CD4-positive, CD25-positive, alpha-beta regulatory T cell (primary cell): ENCODE data around the gene DNER. TPM values are rescaled to one million over a fixed set of nuclear protein-coding genes. Genes with fewer than 3 reads are reported as not detected.

Source experiments
- ATAC-seq, 2 donors: fragments of 150-1000 bp; cut with Tn5 transposase; one replicate each; pipeline ENCODE4 v1.10.0; 2021; ENCODE audit warnings: low read depth in 2 of 2, moderate number of reproducible peaks in 2 of 2, moderate library complexity in 1 of 2
- DNase-seq, 3 donors: peaks; one replicate each; pipeline versions ENCODE4 v3.0.0 to v3.0.0-alpha.2; 2012 to 2022; ENCODE audit warnings: mixed read lengths in 1 of 3
- H3K27ac ChIP-seq: one replicate; pipeline ENCODE4 v1.7.0; 2013; ENCODE audit warnings: mild to moderate bottlenecking, low read length; ENCODE audit not compliant: insufficient read depth, poor library complexity, severe bottlenecking
- H3K27me3 ChIP-seq: one replicate; pipeline ENCODE4 v1.7.0; 2013; ENCODE audit warnings: low read length; ENCODE audit not compliant: control insufficient read depth, insufficient read depth
- H3K36me3 ChIP-seq: one replicate; pipeline ENCODE4 v1.7.0; 2013; ENCODE audit warnings: mild to moderate bottlenecking, low read length, moderate library complexity; ENCODE audit not compliant: control insufficient read depth, insufficient read depth
- H3K4me1 ChIP-seq: 2 replicates; pipeline ENCODE4 v1.7.0; 2013; ENCODE audit warnings: mild to moderate bottlenecking, low read length; ENCODE audit not compliant: insufficient read depth, control insufficient read depth, poor library complexity, severe bottlenecking
- H3K4me3 ChIP-seq: one replicate; pipeline ENCODE4 v1.7.0; 2013; ENCODE audit warnings: low read depth, mild to moderate bottlenecking, low read length, moderate library complexity
- H3K9me3 ChIP-seq, 2 experiments: 1 replicate in 1 of 2; 2 replicates in 1 of 2; pipeline ENCODE4 v1.7.0; 2013; ENCODE audit warnings: low read length in 2 of 2, mild to moderate bottlenecking in 1 of 2, moderate library complexity in 1 of 2; ENCODE audit not compliant: control insufficient read depth in 2 of 2
- H3K27ac Mint-ChIP-seq, 3 donors: one replicate each; pipeline ENCODE4 v1.8.0; 2020 to 2022; ENCODE audit warnings: mild to moderate bottlenecking in 3 of 3, mixed read lengths in 3 of 3, moderate library complexity in 2 of 3
- H3K27me3 Mint-ChIP-seq: one replicate; pipeline ENCODE4 v1.8.0; 2022; ENCODE audit warnings: mild to moderate bottlenecking, mixed read lengths
- H3K36me3 Mint-ChIP-seq: one replicate; pipeline ENCODE4 v1.8.0; 2020; ENCODE audit warnings: mixed read lengths
- H3K4me1 Mint-ChIP-seq, 4 donors: one replicate each; pipeline ENCODE4 v1.8.0; 2020 to 2022; ENCODE audit warnings: mixed read lengths in 4 of 4, mild to moderate bottlenecking in 1 of 4
- H3K4me3 Mint-ChIP-seq, 4 donors: one replicate each; pipeline ENCODE4 v1.8.0; 2020 to 2022; ENCODE audit warnings: mild to moderate bottlenecking in 4 of 4, mixed read lengths in 4 of 4, moderate library complexity in 3 of 4
- H3K9me3 Mint-ChIP-seq, 7 donors: one replicate each; pipeline ENCODE4 v1.8.0; 2020 to 2022; ENCODE audit warnings: mixed read lengths in 7 of 7, mild to moderate bottlenecking in 3 of 7, moderate library complexity in 2 of 7
- polyA plus RNA-seq, 4 donors: library from polyadenylated mRNA; unstranded; fragments of 300-500 nt; fragmentation: Illumina TruSeq; gene quantifications; one replicate each; pipeline ENCODE4 v1.2.3, GENCODE V29; 2021
- total RNA-seq: library from RNA; stranded (reverse); gene quantifications from one replicate; pipeline ENCODE4 v1.2.3, GENCODE V29; 2022

Gene DNER
- total and polyA plus RNA-seq, 5 donors from 2014 or later: 0.23 TPM; not detected in 4

- H3K27ac Mint-ChIP-seq: no peak overlapping the region
- H3K4me3 Mint-ChIP-seq: no peak overlapping the region
Measured at GRCh38 chr2:229372207-229372606, 342.1 kb downstream of the DNER start.

GRCh38 chr2:229371086-229371485, 343.3 kb downstream of the DNER start:
- no peak overlapping the region for H3K27ac Mint-ChIP-seq
- no peak overlapping the region for H3K4me3 Mint-ChIP-seq
- no peak overlapping the region for H3K27ac ChIP-seq
- H3K36me3 ChIP-seq: no peaks in the 10 kb centered on the region
- H3K4me1 Mint-ChIP-seq: no peaks in the 10 kb centered on the region
- no peak overlapping the region for H3K4me3 ChIP-seq
- H3K9me3 Mint-ChIP-seq: peaks cover 0 to 9% (median 3%) of the 10 kb centered on the region in 7 donors
- DNase-seq (no peak), ATAC-seq (no peak)
- peaks cover 4% of the 10 kb centered on the region for H3K27me3 Mint-ChIP-seq
- no peaks in the 10 kb centered on the region for H3K4me1 ChIP-seq
- no peaks in the 10 kb centered on the region for H3K9me3 ChIP-seq
- H3K36me3 Mint-ChIP-seq: no peaks in the 10 kb centered on the region
- H3K27me3 ChIP-seq: no peaks in the 10 kb centered on the region

More at GRCh38 chr2:229372207-229372606, 342.1 kb downstream of the DNER start:
- Mint-ChIP-seq H3K27me3 (peaks cover 4% of the 10 kb centered on the region), H3K4me1 (no peaks in the 10 kb centered on the region), H3K36me3 (no peaks in the 10 kb centered on the region), H3K9me3 (peaks cover 0 to 9% (median 0%) of the 10 kb centered on the region in 7 donors)
- Histone ChIP-seq H3K4me1 (no peaks in the 10 kb centered on the region), H3K36me3 (no peaks in the 10 kb centered on the region), H3K27ac (no peak overlapping the region), H3K9me3 (no peaks in the 10 kb centered on the region), H3K27me3 (no peaks in the 10 kb centered on the region), H3K4me3 (no peak overlapping the region)
- ATAC-seq (no peak), DNase-seq (no peak)

GRCh38 chr2:229370509-229370908, 343.8 kb downstream of the DNER start:
- no peaks in the 10 kb centered on the region for H3K4me1 ChIP-seq
- no peaks in the 10 kb centered on the region for H3K36me3 ChIP-seq
- Mint-ChIP-seq H3K27me3 (peaks cover 4% of the 10 kb centered on the region), H3K36me3 (no peaks in the 10 kb centered on the region), H3K9me3 (peaks cover 0 to 9% (median 3%) of the 10 kb centered on the region in 7 donors), H3K4me1 (no peaks in the 10 kb centered on the region), H3K4me3 (no peak overlapping the region), H3K27ac (no peak overlapping the region)
- no peak overlapping the region for H3K4me3 ChIP-seq
- no peaks in the 10 kb centered on the region for H3K9me3 ChIP-seq
- H3K27ac ChIP-seq: no peak overlapping the region
- ATAC-seq (no peak), DNase-seq (no peak)
- H3K27me3 ChIP-seq: no peaks in the 10 kb centered on the region

GRCh38 chr2:229363185-229363814, 351.1 kb downstream of the DNER start:
- H3K27ac Mint-ChIP-seq: no peak overlapping the region
- Histone ChIP-seq H3K9me3 (no peaks in the 10 kb centered on the region), H3K27ac (no peak overlapping the region), H3K4me3 (no peak overlapping the region), H3K4me1 (no peaks in the 10 kb centered on the region), H3K27me3 (no peaks in the 10 kb centered on the region), H3K36me3 (no peaks in the 10 kb centered on the region)
- DNase-seq (no peak), ATAC-seq (no peak)
- no peaks in the 10 kb centered on the region for H3K4me1 Mint-ChIP-seq
- H3K4me3 Mint-ChIP-seq: peak overlapping the region in 1 of 4 donors; percentile 64
- H3K36me3 Mint-ChIP-seq: no peaks in the 10 kb centered on the region
- peaks cover 0 to 6% (median 0%) of the 10 kb centered on the region in 7 donors for H3K9me3 Mint-ChIP-seq
- H3K27me3 Mint-ChIP-seq: no peaks in the 10 kb centered on the region

- no peaks in the 10 kb centered on the region for H3K4me1 Mint-ChIP-seq
- H3K27ac Mint-ChIP-seq: no peak overlapping the region
- H3K27me3 ChIP-seq: no peaks in the 10 kb centered on the region
- H3K4me3 Mint-ChIP-seq: no peak overlapping the region
- H3K9me3 Mint-ChIP-seq: peaks cover 0 to 14% (median 0%) of the 10 kb centered on the region in 7 donors
- no peak for DNase-seq
- H3K36me3 Mint-ChIP-seq: no peaks in the 10 kb centered on the region
- no peaks in the 10 kb centered on the region for H3K9me3 ChIP-seq
- ATAC-seq: no peak
- H3K36me3 ChIP-seq: no peaks in the 10 kb centered on the region
- H3K4me1 ChIP-seq: no peaks in the 10 kb centered on the region
- no peak overlapping the region for H3K4me3 ChIP-seq
- H3K27ac ChIP-seq: no peak overlapping the region
- no peaks in the 10 kb centered on the region for H3K27me3 Mint-ChIP-seq
Measured at GRCh38 chr2:229350883-229351282, 363.5 kb downstream of the DNER start.

- H3K36me3 Mint-ChIP-seq: no peaks in the 10 kb centered on the region
- H3K9me3 ChIP-seq: no peaks in the 10 kb centered on the region
- H3K27me3 ChIP-seq: no peaks in the 10 kb centered on the region
- H3K4me1 Mint-ChIP-seq: no peaks in the 10 kb centered on the region
- peaks cover 0 to 14% (median 2%) of the 10 kb centered on the region in 7 donors for H3K9me3 Mint-ChIP-seq
- no peak overlapping the region for H3K4me3 Mint-ChIP-seq
- no peak for DNase-seq
- no peaks in the 10 kb centered on the region for H3K36me3 ChIP-seq
- H3K27ac Mint-ChIP-seq: no peak overlapping the region
- H3K4me1 ChIP-seq: no peaks in the 10 kb centered on the region
- no peak for ATAC-seq
- H3K27me3 Mint-ChIP-seq: no peaks in the 10 kb centered on the region
- H3K4me3 ChIP-seq: no peak overlapping the region
- H3K27ac ChIP-seq: no peak overlapping the region
Measured at GRCh38 chr2:229350117-229350805, 364.1 kb downstream of the DNER start.

- Histone ChIP-seq H3K27me3 (no peaks in the 10 kb centered on the region), H3K9me3 (no peaks in the 10 kb centered on the region), H3K36me3 (no peaks in the 10 kb centered on the region), H3K27ac (no peak overlapping the region), H3K4me3 (no peak overlapping the region), H3K4me1 (no peaks in the 10 kb centered on the region)
- Mint-ChIP-seq H3K27ac (no peak overlapping the region), H3K9me3 (peaks cover 0 to 14% (median 2%) of the 10 kb centered on the region in 7 donors), H3K4me1 (no peaks in the 10 kb centered on the region), H3K36me3 (no peaks in the 10 kb centered on the region), H3K27me3 (no peaks in the 10 kb centered on the region), H3K4me3 (no peak overlapping the region)
- ATAC-seq (no peak), DNase-seq (no peak)
Measured at GRCh38 chr2:229348128-229348527, 366.2 kb downstream of the DNER start.
